Measurements from ENCODE around the gene NOD1. TPM values are rescaled to one million over a fixed set of nuclear protein-coding genes. Genes with fewer than 3 reads are reported as not detected.
"Not testable (repeated sequence)": the region's sequence is repeated elsewhere in the genome, so short reads cannot be mapped to it uniquely, and the experiment has no call there.

NOD1 gene
- total and polyA plus RNA-seq, 7 donors, result 3.0 to 17.5 (median 6.4) TPM

DNA sequence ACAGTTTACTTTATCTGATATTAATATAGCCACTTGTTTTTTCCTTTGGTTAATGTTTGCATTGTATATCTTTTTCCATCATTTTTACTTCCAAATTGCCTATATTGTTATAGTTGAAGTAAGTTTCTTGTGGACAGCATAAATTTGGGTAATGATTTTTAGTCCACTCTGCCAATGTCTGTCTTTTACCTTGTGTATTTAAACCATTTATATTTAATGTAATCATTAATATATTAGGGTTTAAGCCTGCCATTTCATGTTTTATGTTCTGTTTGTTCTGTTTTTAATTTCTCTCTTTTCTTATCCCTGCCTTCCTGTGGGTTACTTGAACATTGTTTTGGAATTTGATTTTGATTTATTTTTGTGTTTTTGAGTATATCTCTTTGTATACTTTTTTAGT is 12.8 kb upstream of the NOD1 start:
- Histone ChIP-seq H3K9me3 (peaks cover 0 to 2% (median 0%) of the 10 kb centered on the region in 4 donors), H3K36me3 (peaks cover 0 to 1% (median 0%) of the 10 kb centered on the region in 4 donors), H3K4me1 (no peaks in the 10 kb centered on the region), H3K27me3 (no peaks in the 10 kb centered on the region), H3K27ac (no peak overlapping the region), H3K4me3 (no peak overlapping the region)
- no peak for DNase-seq
- TF ChIP-seq, protein P1, sequence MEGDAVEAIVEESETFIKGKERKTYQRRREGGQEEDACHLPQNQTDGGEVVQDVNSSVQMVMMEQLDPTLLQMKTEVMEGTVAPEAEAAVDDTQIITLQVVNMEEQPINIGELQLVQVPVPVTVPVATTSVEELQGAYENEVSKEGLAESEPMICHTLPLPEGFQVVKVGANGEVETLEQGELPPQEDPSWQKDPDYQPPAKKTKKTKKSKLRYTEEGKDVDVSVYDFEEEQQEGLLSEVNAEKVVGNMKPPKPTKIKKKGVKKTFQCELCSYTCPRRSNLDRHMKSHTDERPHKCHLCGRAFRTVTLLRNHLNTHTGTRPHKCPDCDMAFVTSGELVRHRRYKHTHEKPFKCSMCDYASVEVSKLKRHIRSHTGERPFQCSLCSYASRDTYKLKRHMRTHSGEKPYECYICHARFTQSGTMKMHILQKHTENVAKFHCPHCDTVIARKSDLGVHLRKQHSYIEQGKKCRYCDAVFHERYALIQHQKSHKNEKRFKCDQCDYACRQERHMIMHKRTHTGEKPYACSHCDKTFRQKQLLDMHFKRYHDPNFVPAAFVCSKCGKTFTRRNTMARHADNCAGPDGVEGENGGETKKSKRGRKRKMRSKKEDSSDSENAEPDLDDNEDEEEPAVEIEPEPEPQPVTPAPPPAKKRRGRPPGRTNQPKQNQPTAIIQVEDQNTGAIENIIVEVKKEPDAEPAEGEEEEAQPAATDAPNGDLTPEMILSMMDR (IDR thresholded peaks at IDR 0.05), result no peak
- TF ChIP-seq EP300 (IDR thresholded peaks at IDR 0.05) (no peak), POLR2A (IDR thresholded peaks at IDR 0.05) (no peak), POLR2AphosphoS5 (IDR thresholded peaks at IDR 0.05) (no peak)
- intact Hi-C loops (cut with DNase I), result no loop called here

GRCh38 chr7:30487371-30487770 is 8.8 kb upstream of the NOD1 start:
- intact Hi-C loops (cut with DNase I), result no loop called here
- no peak for TF ChIP-seq POLR2A (IDR thresholded peaks at IDR 0.05)
- TF ChIP-seq EP300 (IDR thresholded peaks at IDR 0.05), result no peak
- TF ChIP-seq POLR2AphosphoS5 (IDR thresholded peaks at IDR 0.05), result no peak
- TF ChIP-seq, protein P1 (IDR thresholded peaks at IDR 0.05), result no peak
- no peaks in the 10 kb centered on the region for H3K36me3 ChIP-seq
- H3K9me3 ChIP-seq, result peaks cover 0 to 2% (median 0%) of the 10 kb centered on the region in 4 donors
- H3K27me3 ChIP-seq, result no peaks in the 10 kb centered on the region
- no peak for DNase-seq
- no peak overlapping the region for H3K4me3 ChIP-seq
- 87 to 88% methylated on average over 1 of the region's 1 CpG for WGBS, 2 donors
- no peaks in the 10 kb centered on the region for H3K4me1 ChIP-seq
- no peak overlapping the region for H3K27ac ChIP-seq

- Histone ChIP-seq H3K4me1 (no peaks in the 10 kb centered on the region), H3K27ac (no peak overlapping the region), H3K4me3 (no peak overlapping the region), H3K36me3 (no peaks in the 10 kb centered on the region), H3K9me3 (no peaks in the 10 kb centered on the region), H3K27me3 (no peaks in the 10 kb centered on the region)
- intact Hi-C loops (cut with DNase I), result no loop called here
- WGBS, 2 donors, result 93 to 98% methylated on average over 1 of the region's 1 CpG
- DNase-seq, result no peak
- TF ChIP-seq POLR2AphosphoS5 (IDR thresholded peaks at IDR 0.05) (no peak), EP300 (IDR thresholded peaks at IDR 0.05) (no peak), POLR2A (IDR thresholded peaks at IDR 0.05) (no peak)
- TF ChIP-seq, protein P1 (IDR thresholded peaks at IDR 0.05), result no peak
Measured at GRCh38 chr7:30485667-30486066, 7.1 kb upstream of the NOD1 start.

GRCh38 chr7:30481416-30481815 is 2.8 kb upstream of the NOD1 start:
- 94 to 96% methylated on average over 9 of the region's 9 CpGs for WGBS, 2 donors
- H3K9me3 ChIP-seq; H3K4me3 ChIP-seq; H3K27ac ChIP-seq; H3K27me3 ChIP-seq; H3K36me3 ChIP-seq; intact Hi-C loops (cut with DNase I); DNase-seq: not testable (repeated sequence)
- H3K4me1 ChIP-seq, result peaks cover 0 to 32% (median 26%) of the 10 kb centered on the region in 4 donors

GRCh38 chr7:30479202-30480120 is 877 bp upstream of the NOD1 start:
- Histone ChIP-seq H3K4me1 (peaks cover 0 to 40% (median 31%) of the 10 kb centered on the region in 4 donors), H3K4me3 (peak overlapping the region; percentile 63 to 79 (median 70)), H3K9me3 (no peaks in the 10 kb centered on the region), H3K36me3 (no peaks in the 10 kb centered on the region), H3K27me3 (no peaks in the 10 kb centered on the region), H3K27ac (peak overlapping the region; percentile 88 to 99 (median 90))
- TF ChIP-seq, protein P1 (IDR thresholded peaks at IDR 0.05), result no peak
- TF ChIP-seq POLR2A (IDR thresholded peaks at IDR 0.05) (no peak), EP300 (IDR thresholded peaks at IDR 0.05) (no peak), POLR2AphosphoS5 (IDR thresholded peaks at IDR 0.05) (no peak)
- intact Hi-C loops (cut with DNase I), result loop anchor here (2.0 to 10.0 kb wide), 2 partner anchors 25 to 115 kb away; partner anchors contain the start of genes GARS1 and GGCT
- 80 to 81% methylated on average over 14 of the region's 14 CpGs for WGBS, 2 donors
- DNase-seq, result no peak

Data from sigmoid colon (tissue), 7 donors.